Stimulated activated effector memory CD8-positive, alpha-beta T cell treated with anti-CD3 and anti-CD28 coated beads, Interleukin-12 subunit alpha, Interleukin-12 subunit beta, amount 100 ng/mL, for 72 hours (primary cell): ENCODE measurements around the gene LLGL2.
"Not testable (repeated sequence)": the region's sequence is repeated elsewhere in the genome, so short reads cannot be mapped to it uniquely, and the experiment has no call there.

Source experiments
- ATAC-seq: fragments of 150-1000 bp; cut with Tn5 transposase; 2 replicates; pipeline ENCODE4 v1.10.0; 2021
- DNase-seq, 2 donors: peaks; one replicate each; pipeline ENCODE4 v3.0.0; 2021 to 2022; ENCODE audit warnings: low spot score in 2 of 2
- H3K27ac Mint-ChIP-seq: one replicate; pipeline ENCODE4 v1.8.0; 2022; ENCODE audit warnings: mild to moderate bottlenecking, mixed read lengths
- H3K36me3 Mint-ChIP-seq: one replicate; pipeline ENCODE4 v1.8.0; 2022; ENCODE audit warnings: mild to moderate bottlenecking, mixed read lengths
- H3K4me1 Mint-ChIP-seq: one replicate; pipeline ENCODE4 v1.8.0; 2022; ENCODE audit warnings: mixed read lengths
- H3K4me3 Mint-ChIP-seq: one replicate; pipeline ENCODE4 v1.8.0; 2022; ENCODE audit warnings: mild to moderate bottlenecking, mixed read lengths
- H3K9me3 Mint-ChIP-seq: one replicate; pipeline ENCODE4 v1.8.0; 2022; ENCODE audit warnings: mixed read lengths

The LLGL2 gene

DNA sequence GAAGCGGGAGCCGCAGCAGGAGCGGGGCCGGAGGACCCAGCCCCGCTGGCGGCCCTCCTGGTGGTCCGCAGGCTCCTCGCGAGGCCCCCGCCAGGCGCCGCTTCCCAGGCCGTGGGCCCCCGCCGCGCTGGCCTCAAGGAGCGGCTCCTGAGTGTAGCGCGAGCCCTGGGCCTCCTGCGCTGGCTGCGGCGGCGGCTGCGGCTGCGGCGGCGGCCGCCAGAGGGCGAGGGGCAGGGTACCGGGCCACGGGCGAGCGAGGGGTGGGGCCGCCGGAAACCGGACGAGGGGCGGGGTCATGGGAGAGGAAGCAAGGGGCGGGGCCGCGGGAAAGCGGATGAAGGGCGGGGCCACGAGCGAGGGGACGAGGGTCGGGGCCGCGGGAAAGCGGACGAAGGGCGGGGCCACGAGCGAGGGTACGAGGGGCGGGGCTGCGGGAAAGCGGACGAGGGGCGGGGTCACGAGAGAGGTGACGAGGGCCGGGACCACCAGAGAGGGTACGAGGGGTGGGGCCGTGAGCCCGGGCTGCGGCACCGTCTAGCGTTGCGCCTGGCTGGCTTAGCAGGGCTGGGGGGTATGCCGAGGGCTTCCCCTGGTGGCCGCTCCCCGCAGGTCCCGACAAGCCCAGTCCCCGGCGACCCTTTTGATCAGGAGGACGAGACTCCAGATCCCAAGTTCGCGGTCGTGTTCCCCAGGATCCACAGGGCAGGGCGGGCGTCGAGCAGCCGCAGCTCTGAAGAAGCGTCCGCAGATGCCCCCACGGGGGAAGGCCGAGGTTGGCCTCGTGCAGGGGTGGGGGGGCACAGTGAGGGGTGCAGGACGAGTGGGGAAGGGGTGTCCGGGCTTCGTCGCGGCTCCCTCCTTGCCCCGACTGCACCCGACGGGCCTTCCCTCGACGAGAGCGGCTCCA is 63.8 kb downstream of the LLGL2 start:
- ATAC-seq, result peak; percentile 88
- H3K27ac Mint-ChIP-seq, result no peak overlapping the region

GRCh38 chr17:75589919-75590303 is 64.4 kb downstream of the LLGL2 start:
- ATAC-seq (no peak), DNase-seq (no peak)
- Mint-ChIP-seq H3K9me3 (no peaks in the 10 kb centered on the region), H3K36me3 (no peaks in the 10 kb centered on the region), H3K4me3 (peak overlapping the region; percentile 68), H3K4me1 (peaks cover 8% of the 10 kb centered on the region), H3K27ac (no peak overlapping the region)

More for the DNA sequence above, 63.8 kb downstream of the LLGL2 start:
- no peaks in the 10 kb centered on the region for H3K36me3 Mint-ChIP-seq
- DNase-seq, result peak; percentile 96 to 98
- no peaks in the 10 kb centered on the region for H3K9me3 Mint-ChIP-seq
- H3K4me3 Mint-ChIP-seq, result peak overlapping the region; percentile 68
- peaks cover 8% of the 10 kb centered on the region for H3K4me1 Mint-ChIP-seq

DNA sequence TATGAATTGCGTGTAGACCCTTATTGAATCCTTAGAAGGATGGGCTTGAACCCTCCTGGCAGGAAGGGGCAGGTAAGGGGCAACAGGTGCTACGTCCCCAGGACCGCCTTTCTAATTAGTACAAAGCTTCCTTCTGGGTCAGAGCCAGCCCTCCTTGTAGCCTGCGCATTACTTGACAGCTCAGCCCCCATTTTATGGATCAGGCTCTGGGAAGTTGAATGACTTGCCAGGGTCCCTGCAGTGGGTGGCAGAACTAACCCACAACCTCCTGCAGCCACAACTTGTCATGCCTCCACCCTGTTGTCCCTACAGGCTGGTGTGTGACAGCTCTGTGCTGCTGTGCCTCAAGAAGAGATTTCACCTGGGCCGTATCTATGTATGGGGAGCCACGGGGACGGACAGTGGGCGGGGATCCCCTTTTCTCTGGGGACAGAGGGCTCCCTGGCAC is 64.8 kb downstream of the LLGL2 start:
- Mint-ChIP-seq H3K4me3 (peak overlapping the region; percentile 68), H3K27ac (no peak overlapping the region), H3K4me1 (peaks cover 8% of the 10 kb centered on the region), H3K36me3 (no peaks in the 10 kb centered on the region), H3K9me3 (no peaks in the 10 kb centered on the region)
- DNase-seq, result no peak
- ATAC-seq, result no peak

- no peaks in the 10 kb centered on the region for H3K36me3 Mint-ChIP-seq
- peaks cover 8% of the 10 kb centered on the region for H3K4me1 Mint-ChIP-seq
- no peak for ATAC-seq
- peak overlapping the region; percentile 68 for H3K4me3 Mint-ChIP-seq
- DNase-seq, result no peak
- no peak overlapping the region for H3K27ac Mint-ChIP-seq
- no peaks in the 10 kb centered on the region for H3K9me3 Mint-ChIP-seq
These were observed 65.6 kb downstream of the LLGL2 start for GRCh38 chr17:75590849-75591721.

GRCh38 chr17:75591722-75592302 is 66.3 kb downstream of the LLGL2 start:
- H3K4me3 Mint-ChIP-seq, result no peak overlapping the region
- no peak overlapping the region for H3K27ac Mint-ChIP-seq
- H3K4me1 Mint-ChIP-seq, result peaks cover 8% of the 10 kb centered on the region
- DNase-seq (no peak), ATAC-seq (no peak)
- H3K36me3 Mint-ChIP-seq, result no peaks in the 10 kb centered on the region
- no peaks in the 10 kb centered on the region for H3K9me3 Mint-ChIP-seq

- ATAC-seq, result no peak
- H3K9me3 Mint-ChIP-seq, result no peaks in the 10 kb centered on the region
- no peak overlapping the region for H3K4me3 Mint-ChIP-seq
- no peaks in the 10 kb centered on the region for H3K36me3 Mint-ChIP-seq
- H3K4me1 Mint-ChIP-seq, result peaks cover 8% of the 10 kb centered on the region
- DNase-seq, result no peak
- H3K27ac Mint-ChIP-seq, result no peak overlapping the region
These were observed 67.0 kb downstream of the LLGL2 start for GRCh38 chr17:75592348-75593020.

DNA sequence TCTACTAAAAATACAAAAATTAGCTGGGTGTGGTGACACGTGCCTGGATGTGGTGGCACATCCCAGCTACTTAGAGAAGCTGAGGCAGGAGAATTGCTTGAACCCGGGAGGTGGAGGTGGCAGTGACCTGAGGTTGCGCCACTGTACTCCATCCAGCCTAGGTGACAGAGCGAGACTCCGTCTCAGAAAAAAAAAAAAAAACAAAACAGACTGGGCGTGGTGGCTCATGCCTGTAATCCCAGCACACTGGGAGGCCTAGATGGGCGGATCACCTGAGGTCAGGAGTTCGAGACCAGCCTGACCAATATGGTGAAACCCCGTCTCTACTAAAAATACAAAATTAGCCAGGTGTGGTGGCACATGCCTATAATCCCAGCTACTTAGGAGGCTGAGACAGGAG is 67.9 kb downstream of the LLGL2 start:
- H3K9me3 Mint-ChIP-seq, result not testable (repeated sequence)

GRCh38 chr17:75594499-75595283 is 69.2 kb downstream of the LLGL2 start:
- Mint-ChIP-seq H3K27ac (no peak overlapping the region), H3K9me3 (no peaks in the 10 kb centered on the region), H3K36me3 (no peaks in the 10 kb centered on the region), H3K4me3 (no peak overlapping the region), H3K4me1 (peaks cover 8% of the 10 kb centered on the region)
- ATAC-seq (no peak), DNase-seq (no peak)

More for the DNA sequence above, 67.9 kb downstream of the LLGL2 start:
- not testable (repeated sequence) for ATAC-seq, H3K4me1 Mint-ChIP-seq, DNase-seq, H3K36me3 Mint-ChIP-seq, H3K4me3 Mint-ChIP-seq, H3K27ac Mint-ChIP-seq

GRCh38 chr17:75595284-75595919 is 69.9 kb downstream of the LLGL2 start:
- H3K27ac Mint-ChIP-seq, result no peak overlapping the region
- no peaks in the 10 kb centered on the region for H3K9me3 Mint-ChIP-seq
- H3K36me3 Mint-ChIP-seq, result no peaks in the 10 kb centered on the region
- DNase-seq, result no peak
- no peak for ATAC-seq
- no peak overlapping the region for H3K4me3 Mint-ChIP-seq
- peaks cover 8% of the 10 kb centered on the region for H3K4me1 Mint-ChIP-seq

DNA sequence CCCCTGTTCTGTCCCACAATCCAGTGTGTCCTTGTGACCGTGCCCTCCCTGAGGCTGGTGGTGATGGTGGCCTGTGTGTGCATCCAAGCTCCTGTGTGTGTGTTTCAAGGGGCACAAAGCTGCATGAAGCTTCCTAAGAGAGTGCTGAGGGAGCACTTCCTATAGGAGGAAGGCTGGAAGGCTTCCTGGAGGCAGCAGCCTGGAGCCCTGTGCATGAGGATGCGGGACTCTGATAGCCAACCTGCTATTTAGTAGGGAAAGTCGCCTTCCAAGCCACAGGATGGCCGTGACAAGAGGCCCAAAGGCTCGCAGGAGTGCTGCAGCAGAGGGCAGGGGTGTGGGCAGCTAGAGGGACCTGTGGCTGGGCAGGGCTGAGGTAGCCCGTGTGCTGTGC is 70.4 kb downstream of the LLGL2 start:
- Mint-ChIP-seq H3K27ac (no peak overlapping the region), H3K4me3 (no peak overlapping the region), H3K9me3 (no peaks in the 10 kb centered on the region), H3K36me3 (no peaks in the 10 kb centered on the region), H3K4me1 (peaks cover 5% of the 10 kb centered on the region)
- ATAC-seq (no peak), DNase-seq (no peak)

DNA sequence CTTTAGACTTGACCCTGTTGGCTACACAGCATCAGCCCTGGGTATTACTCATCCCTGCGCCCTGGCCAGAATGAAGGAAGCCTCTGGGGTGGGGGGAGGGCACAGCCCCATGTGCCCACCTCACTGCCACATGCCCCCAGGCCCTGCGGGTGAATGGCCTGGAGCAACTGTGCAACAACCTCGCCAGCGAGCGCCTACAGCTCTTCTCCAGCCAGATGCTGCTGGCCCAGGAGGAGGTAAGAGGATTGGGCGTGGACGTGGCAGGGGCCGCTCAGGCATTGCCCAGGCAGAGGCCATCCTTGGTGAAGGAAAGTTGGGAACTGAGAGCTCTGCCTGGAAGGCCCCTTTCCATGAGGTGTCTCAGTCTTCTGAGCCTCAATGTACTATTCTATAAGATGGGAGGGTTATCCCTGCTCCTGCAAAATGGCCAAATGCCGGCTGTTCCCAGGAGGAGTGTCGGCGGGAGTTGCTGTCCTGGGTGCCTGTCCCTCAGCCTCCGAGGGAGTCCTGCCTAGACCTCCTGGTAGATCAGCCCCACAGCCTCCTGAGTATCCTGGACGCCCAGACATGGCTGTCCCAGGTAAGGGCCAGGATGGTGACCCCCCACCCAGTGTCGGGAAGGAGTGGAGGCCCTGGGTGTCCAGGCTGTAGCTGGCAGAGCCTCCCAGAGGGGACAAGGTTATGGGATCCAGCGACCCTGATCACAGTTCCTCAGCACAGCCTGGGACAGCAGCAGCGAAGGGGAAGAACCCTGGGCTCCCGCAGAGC is 71.0 kb downstream of the LLGL2 start:
- no peak overlapping the region for H3K27ac Mint-ChIP-seq
- H3K4me1 Mint-ChIP-seq, result peaks cover 5% of the 10 kb centered on the region
- no peak overlapping the region for H3K4me3 Mint-ChIP-seq
- H3K36me3 Mint-ChIP-seq, result no peaks in the 10 kb centered on the region
- no peak for ATAC-seq
- no peak for DNase-seq
- H3K9me3 Mint-ChIP-seq, result no peaks in the 10 kb centered on the region

DNA sequence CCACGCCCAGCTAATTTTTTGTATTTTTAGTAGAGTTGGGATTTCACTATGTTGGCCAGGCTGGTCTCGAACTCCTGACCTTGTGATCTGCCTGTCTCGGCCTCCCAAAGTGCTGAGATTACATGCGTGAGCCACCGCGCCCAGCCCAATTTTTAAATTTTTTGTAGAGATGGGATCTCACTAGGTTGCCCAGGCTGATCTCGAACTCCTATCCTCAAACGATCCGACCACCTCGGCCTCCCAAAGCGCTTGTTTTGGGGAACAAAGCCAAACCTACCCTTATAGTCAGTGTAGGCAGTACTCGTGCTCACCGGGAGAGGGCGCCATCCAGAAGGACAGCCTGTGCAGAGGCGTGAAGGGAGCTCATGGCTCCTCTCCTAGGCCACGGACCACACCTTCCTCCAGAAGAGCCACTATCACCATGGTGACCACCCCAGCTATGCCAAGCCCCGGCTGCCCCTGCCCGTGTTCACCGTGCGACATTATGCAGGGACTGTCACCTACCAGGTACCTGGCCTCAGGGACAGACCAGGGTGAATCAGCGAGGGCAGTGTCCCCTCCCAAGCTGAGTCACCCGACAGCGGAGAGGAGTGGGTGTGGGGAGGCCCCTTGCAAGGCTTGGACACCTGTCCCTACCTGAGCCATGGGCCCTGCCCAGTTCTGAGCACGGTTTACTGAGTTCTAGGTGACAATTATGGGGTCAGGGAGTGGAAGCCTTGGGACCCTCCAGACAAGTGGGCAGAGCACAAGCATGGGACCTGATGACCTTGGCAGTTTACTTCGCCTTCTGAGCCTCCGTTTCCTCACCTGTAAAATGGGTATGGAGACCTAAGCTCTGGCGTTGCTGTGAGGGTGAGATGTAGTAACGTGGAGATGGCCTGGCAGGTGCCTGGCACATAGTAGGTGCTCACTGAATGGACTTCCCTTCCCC is 75.8 kb downstream of the LLGL2 start:
- ATAC-seq, result peak; percentile 74
- H3K4me1 Mint-ChIP-seq, result peaks cover 6% of the 10 kb centered on the region
- no peaks in the 10 kb centered on the region for H3K36me3 Mint-ChIP-seq
- no peak overlapping the region for H3K4me3 Mint-ChIP-seq
- no peaks in the 10 kb centered on the region for H3K9me3 Mint-ChIP-seq
- no peak overlapping the region for H3K27ac Mint-ChIP-seq
- DNase-seq, result peak; percentile 58 to 86
